HG03108 (cell line): ENCODE measurements around the gene CORO1A.
"Not testable (repeated sequence)": the region's sequence is repeated elsewhere in the genome, so short reads cannot be mapped to it uniquely, and the experiment has no call there.

Experiments used
- ATAC-seq: cut with Tn5 transposase; IDR thresholded peaks from one replicate; pipeline ENCODE4 v1.9.1; 2021; ENCODE audit warnings: moderate library complexity; ENCODE audit not compliant: unreplicated experiment

Gene CORO1A

DNA sequence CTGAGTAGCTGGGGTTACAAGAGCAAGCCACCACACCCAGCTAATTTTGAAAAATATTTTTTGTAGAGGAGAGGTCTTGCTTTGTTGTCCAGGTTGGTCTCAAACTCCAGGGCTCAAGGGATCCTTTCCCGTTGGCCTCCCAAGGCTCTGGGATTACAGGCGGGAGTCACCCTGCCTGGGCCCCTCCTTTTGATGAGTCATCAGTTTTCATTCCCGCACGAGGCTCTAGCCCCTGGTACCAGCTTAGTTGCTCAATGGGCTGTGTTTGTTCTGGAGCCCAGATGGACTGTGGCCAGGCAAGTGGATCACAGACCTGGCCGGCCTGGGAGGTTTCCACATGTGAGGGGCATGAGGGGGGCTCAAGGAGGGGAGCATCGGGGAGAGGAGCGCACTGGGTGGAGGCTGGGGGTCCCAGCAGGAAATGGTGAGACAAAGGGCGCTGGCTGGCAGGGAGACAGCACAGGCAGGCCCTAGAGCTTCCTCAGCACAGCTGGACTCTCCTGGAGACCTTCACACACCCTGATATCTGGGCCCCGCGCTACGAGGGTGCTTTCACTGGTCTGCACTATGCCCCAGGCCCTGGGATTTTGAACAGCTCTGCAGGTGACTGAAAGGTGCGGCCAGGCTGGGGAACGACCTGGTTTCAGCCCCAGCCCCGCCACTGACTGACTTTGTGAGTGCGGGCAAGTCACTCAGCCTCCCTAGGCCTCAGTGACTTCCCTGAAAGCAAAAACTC lies 16.4 kb downstream of the CORO1A start:
- not testable (repeated sequence) for ATAC-seq

DNA sequence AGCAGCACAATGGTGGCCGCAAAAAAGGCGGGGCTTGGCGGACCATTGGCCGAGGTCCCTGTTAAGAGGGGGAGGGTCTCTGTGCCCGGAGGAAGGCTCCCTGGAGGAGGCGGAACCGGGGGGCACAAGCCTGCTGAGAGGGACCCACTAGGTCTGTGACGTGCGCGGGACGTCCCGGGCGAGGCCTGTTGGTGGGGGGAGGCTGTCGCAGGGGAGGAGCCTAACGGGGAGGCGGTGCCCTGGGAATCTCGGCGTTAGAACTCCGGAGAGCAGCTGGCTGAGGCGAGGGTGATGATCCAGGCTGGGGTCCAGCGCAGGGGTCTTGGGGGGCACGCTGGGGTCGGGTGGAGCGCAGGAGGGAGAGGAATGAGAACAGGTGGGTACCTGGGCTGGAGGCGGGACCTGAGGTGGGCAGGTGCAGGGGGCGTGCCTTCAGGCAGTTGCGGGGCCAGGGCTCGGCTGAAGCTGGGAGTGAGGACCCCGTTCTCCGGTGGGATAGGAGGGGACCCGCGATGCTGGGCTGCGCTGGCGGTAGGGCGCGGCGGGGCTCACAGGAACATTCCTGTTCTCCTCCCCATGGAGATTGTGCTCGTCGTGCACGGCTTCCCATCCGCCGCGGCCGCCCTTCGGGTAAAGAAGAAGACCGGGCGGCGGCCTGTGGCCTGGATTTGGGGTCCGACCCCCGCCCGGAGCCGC lies 22.3 kb downstream of the CORO1A start:
- not testable (repeated sequence) for ATAC-seq

DNA sequence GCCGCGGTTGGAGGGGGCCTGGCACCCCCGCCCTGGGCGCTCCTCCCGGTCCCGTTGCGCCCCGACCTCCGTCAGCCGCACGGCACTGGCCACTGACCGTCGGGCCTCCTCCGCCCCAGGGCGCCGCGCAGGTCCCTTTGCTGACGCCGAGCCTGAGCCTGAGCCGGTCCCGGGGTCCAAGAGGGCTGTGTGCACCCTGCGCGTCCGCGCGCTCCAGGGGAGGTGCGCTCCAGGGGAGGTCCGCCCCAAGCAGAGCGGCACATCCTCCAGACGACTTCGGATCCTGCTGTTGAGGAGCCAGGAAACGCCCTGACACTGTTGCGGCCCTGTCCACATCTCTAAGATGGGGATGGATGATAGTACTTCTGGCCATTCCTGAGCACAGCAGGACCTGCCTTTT lies 22.9 kb downstream of the CORO1A start:
- ATAC-seq = not testable (repeated sequence)

DNA sequence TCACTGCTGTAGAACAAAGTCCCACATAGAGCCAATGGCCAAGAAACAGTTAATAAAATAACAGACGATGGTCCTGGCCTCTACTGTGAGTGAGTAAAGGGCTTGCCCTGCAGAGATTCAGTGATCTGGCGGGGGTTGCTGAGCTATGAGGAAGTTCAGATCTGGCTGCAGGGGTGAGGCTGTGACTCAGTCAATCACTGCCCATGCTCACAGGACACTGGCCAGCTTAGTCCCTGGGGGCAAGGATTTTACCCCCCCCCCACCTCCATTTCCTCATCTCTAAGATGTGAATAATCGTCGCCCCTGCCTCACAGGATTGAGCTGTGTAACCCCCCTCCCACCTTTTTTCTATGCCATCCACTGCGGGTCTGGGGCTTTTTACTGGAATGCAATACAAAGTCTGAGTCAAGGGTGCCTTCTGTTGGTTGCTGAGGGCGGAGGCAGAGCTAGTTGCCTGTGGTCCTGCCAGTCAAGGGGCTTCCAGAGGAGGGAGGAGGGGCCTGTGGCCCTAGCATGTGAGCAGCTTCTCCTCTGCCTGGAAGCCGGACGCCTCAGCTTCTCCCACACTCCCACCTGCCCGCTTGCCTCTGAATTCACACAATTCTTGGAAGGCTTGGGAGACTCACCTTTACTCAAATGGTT lies 23.8 kb downstream of the CORO1A start:
- not testable (repeated sequence) for ATAC-seq

DNA sequence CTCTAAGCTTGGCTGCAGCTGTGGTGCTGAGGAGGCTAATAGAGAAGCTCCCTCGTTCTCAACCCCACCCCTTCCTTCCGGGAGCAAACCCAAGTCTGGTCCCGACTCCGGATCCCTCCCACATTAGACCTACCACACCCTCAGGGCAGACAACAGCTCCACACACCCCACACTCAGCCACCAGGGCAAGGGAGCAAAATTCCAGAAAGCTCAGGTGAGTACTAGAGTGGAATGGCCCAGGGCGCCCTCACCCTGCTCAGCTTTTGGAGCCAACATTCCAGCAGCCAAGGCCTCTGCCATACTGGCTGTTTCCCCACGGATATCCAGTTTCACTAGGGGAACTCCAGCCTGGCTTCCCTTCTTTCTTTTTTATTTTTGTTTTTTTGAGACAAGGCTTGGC lies 25.6 kb downstream of the CORO1A start:
- not testable (repeated sequence) for ATAC-seq

DNA sequence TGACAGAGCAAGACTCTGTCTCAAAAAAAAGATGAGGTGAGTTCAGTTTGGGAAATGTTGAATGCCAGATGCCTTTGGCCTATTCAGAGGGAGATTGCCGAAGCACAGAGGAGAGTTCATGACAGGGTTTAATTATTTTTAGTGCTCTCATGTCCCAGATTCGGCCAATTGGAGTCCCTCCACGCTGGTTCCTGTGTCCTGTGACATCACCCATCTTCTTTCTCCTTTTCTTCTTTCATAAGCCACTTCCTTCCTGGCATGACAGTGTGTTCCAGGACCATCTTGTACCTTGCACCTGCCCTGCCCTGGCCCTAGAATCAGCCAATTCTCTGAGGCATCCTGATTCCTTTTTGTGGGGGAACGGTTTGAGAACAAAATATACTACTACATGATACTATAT lies 28.0 kb downstream of the CORO1A start:
- ATAC-seq = not testable (repeated sequence)

DNA sequence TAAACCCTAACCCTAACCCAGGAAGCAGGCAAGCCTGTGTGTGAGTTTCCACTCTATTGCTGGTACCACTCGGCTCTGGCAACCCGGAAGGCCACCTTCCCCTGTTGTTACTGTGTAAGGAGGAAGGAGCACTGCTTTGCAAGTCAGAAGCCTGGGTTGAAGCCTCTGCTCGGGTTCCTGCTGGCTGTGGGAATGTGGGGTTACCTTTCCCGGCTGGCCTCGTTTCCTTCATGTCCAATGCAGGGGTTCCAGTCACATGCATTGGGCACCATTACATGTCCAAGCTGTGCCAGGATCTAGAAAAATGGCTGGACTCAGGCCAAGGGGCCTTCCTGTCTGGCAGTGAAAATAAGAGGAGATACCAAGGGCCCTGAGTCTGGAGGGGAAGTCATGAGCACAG lies 33.7 kb downstream of the CORO1A start:
- not testable (repeated sequence) for ATAC-seq
